Kidney glomerular epithelial cell (primary cell): ENCODE results near the gene EFHC1.
"Not testable (repeated sequence)": the region's sequence is repeated elsewhere in the genome, so short reads cannot be mapped to it uniquely, and the experiment has no call there.

Experiments used
- DNase-seq: peaks from one replicate; lab custom pipeline; 2025; lab: John Stamatoyannopoulos, UW

Gene EFHC1, protein sequence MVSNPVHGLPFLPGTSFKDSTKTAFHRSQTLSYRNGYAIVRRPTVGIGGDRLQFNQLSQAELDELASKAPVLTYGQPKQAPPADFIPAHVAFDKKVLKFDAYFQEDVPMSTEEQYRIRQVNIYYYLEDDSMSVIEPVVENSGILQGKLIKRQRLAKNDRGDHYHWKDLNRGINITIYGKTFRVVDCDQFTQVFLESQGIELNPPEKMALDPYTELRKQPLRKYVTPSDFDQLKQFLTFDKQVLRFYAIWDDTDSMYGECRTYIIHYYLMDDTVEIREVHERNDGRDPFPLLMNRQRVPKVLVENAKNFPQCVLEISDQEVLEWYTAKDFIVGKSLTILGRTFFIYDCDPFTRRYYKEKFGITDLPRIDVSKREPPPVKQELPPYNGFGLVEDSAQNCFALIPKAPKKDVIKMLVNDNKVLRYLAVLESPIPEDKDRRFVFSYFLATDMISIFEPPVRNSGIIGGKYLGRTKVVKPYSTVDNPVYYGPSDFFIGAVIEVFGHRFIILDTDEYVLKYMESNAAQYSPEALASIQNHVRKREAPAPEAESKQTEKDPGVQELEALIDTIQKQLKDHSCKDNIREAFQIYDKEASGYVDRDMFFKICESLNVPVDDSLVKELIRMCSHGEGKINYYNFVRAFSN

GRCh38 chr6:52419809-52420667, at the start of gene EFHC1:
EFHC1 (plus strand) TSS chr6:52420342; CDS start chr6:52420411, 69 bp downstream.
- DNase-seq, result peak; percentile 98

- DNase-seq, result no peak
Measured at GRCh38 chr6:52371656-52372191, 48.4 kb upstream of the EFHC1 start.

DNA sequence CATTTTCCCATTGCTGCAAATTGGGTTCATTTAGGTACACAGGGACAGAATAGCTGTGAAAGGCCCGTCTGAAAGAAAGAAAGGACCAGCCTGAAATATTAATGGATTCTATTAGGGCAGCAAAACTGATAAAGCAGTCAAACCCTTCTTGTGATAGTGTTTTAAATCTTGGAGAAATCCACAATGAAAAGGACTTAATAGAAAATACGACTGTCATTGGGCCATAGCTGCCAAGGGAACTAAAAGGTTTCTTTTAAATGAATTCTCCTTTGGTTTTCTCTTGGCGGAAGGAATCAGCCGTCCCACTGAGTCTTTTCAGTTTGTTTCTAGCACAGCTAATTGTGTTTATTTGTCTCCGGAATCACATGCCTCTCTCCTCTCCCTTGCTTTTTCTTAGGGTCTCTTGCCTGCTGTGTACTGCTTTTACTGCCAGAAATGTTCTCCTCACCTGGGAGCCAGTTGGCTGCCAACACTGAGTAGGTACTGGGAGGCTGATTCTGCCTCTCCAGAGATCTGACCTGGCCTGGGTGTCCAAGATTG, 46.9 kb upstream of the EFHC1 start:
- no peak for DNase-seq

DNA sequence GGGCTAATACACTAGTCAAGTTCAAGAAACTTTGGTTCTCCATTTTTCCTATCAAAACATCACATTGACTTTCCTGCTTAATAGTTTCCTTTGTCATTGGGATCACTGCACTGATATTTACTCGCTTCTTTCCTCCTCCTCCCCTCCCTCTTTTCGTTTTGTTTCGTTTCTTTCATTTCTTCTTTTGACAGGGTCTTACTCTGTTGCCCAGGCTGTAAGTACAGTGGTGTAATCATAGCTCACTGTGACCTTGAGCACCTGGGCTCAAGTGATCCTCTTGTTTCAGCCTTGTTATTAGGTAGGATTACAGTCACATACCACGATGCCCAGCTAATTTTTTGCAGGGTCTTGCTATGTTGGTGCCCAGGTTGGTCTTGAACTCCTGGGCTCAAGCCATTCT, 45.9 kb upstream of the EFHC1 start:
- no peak for DNase-seq

- DNase-seq, result no peak
Measured at GRCh38 chr6:52375780-52376556, 44.2 kb upstream of the EFHC1 start.

GRCh38 chr6:52376763-52377162, 43.4 kb upstream of the EFHC1 start:
- DNase-seq, result no peak

DNA sequence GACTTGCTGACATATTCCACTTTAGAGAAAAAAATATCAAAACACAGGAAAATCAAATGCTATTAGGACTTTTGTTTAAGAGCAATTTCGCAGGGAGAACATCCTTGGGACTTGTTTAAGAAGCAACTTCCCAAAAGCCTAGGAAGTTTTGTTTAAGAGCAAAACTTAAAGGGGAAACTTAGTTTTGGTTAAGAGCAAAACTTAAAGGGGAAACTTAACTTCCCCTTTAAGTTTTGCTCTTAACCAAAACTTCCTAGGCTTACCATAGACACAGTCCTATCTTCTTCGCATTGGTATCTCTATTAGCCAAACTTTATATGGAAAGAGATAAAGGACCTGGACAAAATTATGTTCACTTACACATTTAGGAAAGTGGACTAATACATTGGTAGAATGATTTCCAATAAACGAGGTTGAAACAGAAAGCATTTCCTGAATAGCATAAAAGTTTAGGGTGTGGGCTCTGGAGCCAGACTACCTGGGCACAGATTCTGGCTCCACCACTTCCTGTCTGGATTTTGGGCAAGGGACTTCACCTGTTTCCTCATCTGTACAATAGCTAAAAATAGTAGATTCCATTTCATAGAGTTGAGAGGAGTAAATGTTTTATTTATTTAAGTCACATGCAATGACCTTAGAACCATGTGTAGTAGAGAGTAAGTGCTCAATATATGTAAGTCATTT, 42.5 kb upstream of the EFHC1 start:
- no peak for DNase-seq

DNA sequence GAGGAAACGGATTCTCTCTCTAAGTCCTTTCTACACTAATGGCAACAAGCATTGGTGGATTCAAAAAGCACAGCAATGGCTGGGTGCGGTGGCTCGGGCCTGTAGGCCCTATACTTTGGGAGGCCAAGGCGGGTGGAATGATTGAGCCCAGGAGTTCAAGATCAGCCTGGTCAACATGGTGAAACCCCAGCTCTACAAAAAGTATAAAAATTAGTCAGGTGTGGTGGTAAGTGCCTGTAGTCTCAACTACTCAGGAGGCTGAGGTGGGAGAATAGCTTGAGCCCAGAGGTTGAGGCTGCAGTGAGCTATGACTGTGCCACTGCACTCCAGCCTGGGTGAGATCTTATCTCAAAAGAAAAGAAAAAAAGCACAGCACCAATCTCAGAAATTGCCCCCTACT, 38.9 kb upstream of the EFHC1 start:
- no peak for DNase-seq

DNA sequence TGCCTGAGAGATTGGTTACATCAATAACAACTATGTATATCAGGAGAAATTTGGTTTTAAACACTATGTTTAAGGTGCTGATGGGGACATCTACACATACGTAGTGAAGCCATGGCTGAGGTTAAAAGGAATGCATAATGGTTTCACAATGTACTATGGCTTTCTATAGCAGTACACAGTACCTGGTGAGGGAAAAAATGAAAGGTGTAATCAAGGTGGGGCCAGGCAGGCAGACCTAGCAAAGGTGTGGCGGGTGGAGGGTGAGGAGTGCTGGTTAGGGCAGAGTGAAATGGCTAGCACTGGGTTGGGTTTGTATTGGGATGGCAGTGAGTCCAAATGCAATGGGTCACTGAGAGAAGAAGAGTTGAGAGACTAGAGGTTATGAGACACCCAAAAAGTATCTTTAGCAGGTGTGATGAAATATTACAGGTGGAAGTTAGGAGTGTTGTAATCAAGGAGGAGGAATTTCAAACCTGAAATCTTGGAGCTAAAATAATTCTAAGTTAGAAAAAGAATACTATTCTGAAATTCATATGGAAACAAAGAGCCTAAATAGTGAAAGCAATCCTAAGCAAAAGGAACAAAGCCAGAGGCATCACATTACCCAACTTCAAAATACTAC, 35.9 kb upstream of the EFHC1 start:
- DNase-seq, result no peak

- DNase-seq, result no peak
Measured at GRCh38 chr6:52385074-52385473, 35.1 kb upstream of the EFHC1 start.

DNA sequence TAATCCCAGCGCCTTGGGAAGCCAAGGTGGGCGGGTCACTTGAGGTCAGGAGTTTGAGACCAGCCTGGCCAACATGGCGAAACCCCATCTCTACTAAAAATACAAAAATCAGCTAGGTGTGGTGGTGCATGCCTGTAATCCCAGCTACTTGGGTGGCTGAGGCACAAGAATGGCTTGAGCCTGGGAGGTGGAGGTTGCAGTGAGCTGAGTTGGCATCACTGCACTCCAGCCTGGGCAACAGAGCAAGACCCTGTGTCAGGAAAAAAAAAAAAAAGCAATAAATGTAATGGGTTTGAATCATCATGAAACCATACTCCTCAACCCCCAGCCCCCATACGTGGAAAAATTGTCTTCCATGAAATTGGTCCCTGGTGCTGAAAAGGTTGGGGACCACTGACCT, 32.0 kb upstream of the EFHC1 start:
- not testable (repeated sequence) for DNase-seq

DNA sequence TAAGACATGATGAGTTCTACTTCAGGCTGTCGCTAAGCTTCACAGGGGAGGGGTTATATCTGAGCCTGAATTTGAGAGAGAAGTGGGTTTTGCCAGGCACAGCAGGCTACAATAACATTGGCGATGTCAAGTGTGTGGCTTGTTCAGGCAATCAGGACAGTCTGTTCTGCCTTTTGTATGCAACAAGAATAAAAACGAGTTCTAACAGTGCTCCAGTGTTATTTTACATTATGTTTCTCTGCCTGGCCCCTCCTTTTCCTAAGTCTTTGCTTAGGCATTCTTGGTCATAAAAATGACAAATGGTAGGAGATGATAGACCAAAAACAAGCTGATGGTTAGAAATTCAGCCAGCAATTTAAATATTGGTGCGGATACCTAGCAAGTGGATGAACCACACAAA, 31.4 kb upstream of the EFHC1 start:
- DNase-seq, result no peak

DNA sequence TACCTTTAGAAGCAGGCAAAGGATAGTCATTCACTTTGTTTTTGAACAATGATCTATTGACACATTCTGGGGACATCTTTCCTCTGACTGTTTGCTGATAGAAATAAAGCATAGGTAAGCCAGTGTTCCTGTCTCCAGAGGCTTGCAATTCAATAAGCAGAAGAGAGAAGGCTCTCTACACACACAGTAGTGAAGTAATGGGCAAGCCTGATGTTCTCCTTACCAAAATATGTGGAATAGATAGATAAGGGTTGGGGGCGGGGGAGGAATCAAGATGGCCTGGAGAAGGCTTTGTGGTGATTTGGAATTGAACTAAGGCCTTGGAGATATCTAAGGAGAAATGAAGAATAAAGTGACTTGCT, 30.9 kb upstream of the EFHC1 start:
- no peak for DNase-seq

- DNase-seq, result peak; percentile 61
Measured at GRCh38 chr6:52389626-52390360, 30.3 kb upstream of the EFHC1 start.

DNA sequence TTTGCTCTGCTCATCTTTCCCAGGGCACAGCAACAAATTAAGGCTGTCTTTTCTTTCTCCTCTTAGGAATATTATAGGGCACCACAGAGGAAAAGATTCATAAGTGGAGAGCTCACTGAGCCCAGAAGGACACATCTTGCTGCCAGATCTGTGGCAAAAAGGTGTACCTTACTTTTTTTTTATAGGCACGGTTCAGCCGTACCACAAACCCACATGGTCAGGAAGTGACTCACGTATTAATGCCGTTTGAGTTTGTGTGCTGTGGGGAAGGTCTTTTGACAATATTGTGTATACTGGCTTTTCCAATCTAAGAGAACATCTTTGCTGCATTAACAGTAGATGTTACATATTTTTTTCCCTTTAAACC, 29.8 kb upstream of the EFHC1 start:
- peak; percentile 62 for DNase-seq

DNA sequence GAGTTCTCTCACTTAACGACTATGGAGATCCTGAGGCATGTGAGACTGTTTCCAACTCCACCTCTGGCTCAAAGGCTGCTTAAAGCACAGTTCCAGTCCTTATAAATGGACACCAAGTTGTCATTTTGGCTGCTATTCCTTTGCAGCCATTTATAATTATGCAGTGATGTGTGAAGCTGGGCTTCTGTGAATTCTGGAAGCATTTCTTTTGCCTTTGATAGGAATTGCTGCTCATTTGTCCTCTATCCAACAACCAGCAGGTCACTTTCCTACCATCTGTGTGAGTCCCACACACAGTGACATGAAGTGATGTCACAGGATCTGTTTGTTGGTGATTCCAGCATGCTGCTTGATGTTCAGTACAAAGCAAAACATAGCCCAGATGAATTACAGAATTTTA, 28.5 kb upstream of the EFHC1 start:
- DNase-seq, result no peak

- no peak for DNase-seq
Measured at GRCh38 chr6:52392944-52393343, 27.2 kb upstream of the EFHC1 start.

DNA sequence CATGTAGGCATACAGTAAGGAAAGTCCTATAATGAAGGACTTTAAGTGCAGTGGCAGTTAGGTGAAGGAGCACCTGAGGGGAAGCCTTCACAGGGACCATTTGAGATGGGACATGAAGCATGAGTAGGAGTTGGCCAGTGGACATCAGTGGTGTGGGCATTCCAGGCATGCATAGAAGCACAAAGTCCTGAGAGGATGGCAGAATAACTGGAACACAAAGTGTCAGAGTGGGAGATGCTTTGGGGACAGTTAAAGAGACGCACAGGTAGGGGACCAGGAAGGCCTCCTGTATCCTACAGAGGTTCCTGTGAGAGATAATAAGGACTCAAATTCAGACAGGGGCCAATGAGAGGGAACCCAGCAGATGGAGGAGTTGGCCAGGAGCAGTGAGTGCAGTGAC, 26.4 kb upstream of the EFHC1 start:
- DNase-seq, result no peak

GRCh38 chr6:52394251-52394666, 25.9 kb upstream of the EFHC1 start:
- DNase-seq, result no peak

- DNase-seq, result no peak
Measured at GRCh38 chr6:52395969-52396368, 24.2 kb upstream of the EFHC1 start.
